Erythroblast (primary cell): ENCODE data around the gene ADTRP.

Source experiments
- GATA1 ChIP-seq: IDR thresholded peaks from 2 replicates; pipeline ENCODE4 v1.6.1; 2011; ENCODE audit warnings: low read depth, mild to moderate bottlenecking, control low read depth, low read length, moderate library complexity
- POLR2A ChIP-seq: IDR thresholded peaks from 2 replicates; pipeline ENCODE4 v1.6.1; 2011; ENCODE audit warnings: mild to moderate bottlenecking, low read length

- TF ChIP-seq POLR2A (no peak), GATA1 (no peak)
Observed at GRCh38 chr6:11683871-11684270, 94.7 kb downstream of the ADTRP start.
